ENCODE measurements around the gene SLC51B. TPM values are rescaled to one million over a fixed set of nuclear protein-coding genes. Genes with fewer than 3 reads are reported as not detected.

The SLC51B gene
- not detected for total RNA-seq
- polyA plus RNA-seq: under 1 TPM in 1 of 2 donors, not detected in 1; 0.08 TPM
- long read RNA-seq, donor 1: 0 reads
- long read RNA-seq, donor 2, partial matches to known transcripts: 0 of 1 reads
- long read RNA-seq, donor 2, other reads (novel, unspliced or antisense): 1 of 1 reads
- long read RNA-seq, donor 3: 0 reads

GRCh38 chr15:65044724-65045481 is at the start of gene SLC51B:
Gene SLC51B, plus strand, starts transcription at chr15:65045387. Its CDS starts 4,618 bp downstream, at chr15:65050005.
- DNase-seq: peak in 4 of 5 donors; percentile 49 to 88 (median 70)
- Histone ChIP-seq H3K4me3 (no peak within 1 kb of the TSS), H3K9me3 (no peaks in the 10 kb centered on the region), H3K27ac (peak within 1 kb of the TSS in 2 of 12 donors; percentile 1 to 3), H3K4me1 (peaks cover 0 to 28% (median 9%) of the 10 kb centered on the region in 12 donors), H3K27me3 (no peaks in the 10 kb centered on the region), H3K36me3 (no peaks in the 10 kb centered on the region)
- intact Hi-C loops (cut with DNase I): loop anchor here in 1 of 10 donors (10.0 kb wide), 1 partner anchor 230 kb away; no protein-coding TSS in a partner anchor
- TF ChIP-seq CTCF (IDR thresholded peaks at IDR 0.05): no peak
- no peak for TF ChIP-seq POLR2A (IDR thresholded peaks at IDR 0.05)
- peak; percentile 60 to 89 (median 84) for ATAC-seq
- WGBS, 4 donors: 75 to 80% (median 79%) methylated on average over 5 to 7 of the region's 7 CpGs

GRCh38 chr15:64997066-64997465 is 48.1 kb upstream of the SLC51B start:
- intact Hi-C loops (cut with DNase I): no loop called here
- no peak overlapping the region for H3K4me3 ChIP-seq
- H3K36me3 ChIP-seq: peaks cover 0 to 12% (median 5%) of the 10 kb centered on the region in 9 donors
- H3K27me3 ChIP-seq: no peaks in the 10 kb centered on the region
- ATAC-seq (no peak), DNase-seq (no peak)
- H3K4me1 ChIP-seq: no peaks in the 10 kb centered on the region
- H3K9me3 ChIP-seq: no peaks in the 10 kb centered on the region
- no peak for TF ChIP-seq POLR2A (IDR thresholded peaks at IDR 0.05)
- TF ChIP-seq CTCF (IDR thresholded peaks at IDR 0.05): no peak
- 70 to 82% (median 76%) methylated on average over 5 of the region's 5 CpGs for WGBS, 4 donors
- no peak overlapping the region for H3K27ac ChIP-seq

- ATAC-seq (no peak), DNase-seq (no peak)
- intact Hi-C loops (cut with DNase I): no loop called here
- H3K4me1 ChIP-seq: no peaks in the 10 kb centered on the region
- 84 to 95% (median 92%) methylated on average over 4 of the region's 4 CpGs for WGBS, 4 donors
- no peak overlapping the region for H3K4me3 ChIP-seq
- no peaks in the 10 kb centered on the region for H3K9me3 ChIP-seq
- no peak for TF ChIP-seq POLR2A (IDR thresholded peaks at IDR 0.05)
- no peak for TF ChIP-seq CTCF (IDR thresholded peaks at IDR 0.05)
- no peaks in the 10 kb centered on the region for H3K27me3 ChIP-seq
- H3K36me3 ChIP-seq: peaks cover 0 to 20% (median 12%) of the 10 kb centered on the region in 9 donors
- H3K27ac ChIP-seq: no peak overlapping the region
These were observed 47.3 kb upstream of the SLC51B start for GRCh38 chr15:64997745-64998375.

GRCh38 chr15:65004993-65005392 is 40.2 kb upstream of the SLC51B start:
- H3K9me3 ChIP-seq: no peaks in the 10 kb centered on the region
- H3K4me1 ChIP-seq: no peaks in the 10 kb centered on the region
- ATAC-seq (no peak), DNase-seq (no peak)
- intact Hi-C loops (cut with DNase I): no loop called here
- no peaks in the 10 kb centered on the region for H3K27me3 ChIP-seq
- WGBS, 4 donors: 77 to 89% (median 84%) methylated on average over 3 of the region's 3 CpGs
- H3K27ac ChIP-seq: no peak overlapping the region
- H3K4me3 ChIP-seq: no peak overlapping the region
- H3K36me3 ChIP-seq: peaks cover 0 to 75% (median 31%) of the 10 kb centered on the region in 9 donors
- TF ChIP-seq CTCF (IDR thresholded peaks at IDR 0.05) (no peak), POLR2A (IDR thresholded peaks at IDR 0.05) (no peak)
